Colon (tissue), 2 donors: ENCODE measurements around the gene GRIP1.

ENCODE experiments used
- FAIRE-seq: peaks from 2 replicates; lab custom pipeline; 2012; peaks lifted over from hg19 to GRCh38; lab: Jason Lieb, UNC
- donor health status: control.
- donor health status: control.

Gene GRIP1

GRCh38 chr12:66640691-66641460 is 38.0 kb downstream of the GRIP1 start:
- FAIRE-seq, result no peak

GRCh38 chr12:66638666-66639065 is 40.2 kb downstream of the GRIP1 start:
- FAIRE-seq, result no peak

GRCh38 chr12:66637699-66638301 is 41.1 kb downstream of the GRIP1 start:
- no peak for FAIRE-seq

- no peak for FAIRE-seq
Observed at GRCh38 chr12:66636771-66637170, 42.1 kb downstream of the GRIP1 start.

DNA sequence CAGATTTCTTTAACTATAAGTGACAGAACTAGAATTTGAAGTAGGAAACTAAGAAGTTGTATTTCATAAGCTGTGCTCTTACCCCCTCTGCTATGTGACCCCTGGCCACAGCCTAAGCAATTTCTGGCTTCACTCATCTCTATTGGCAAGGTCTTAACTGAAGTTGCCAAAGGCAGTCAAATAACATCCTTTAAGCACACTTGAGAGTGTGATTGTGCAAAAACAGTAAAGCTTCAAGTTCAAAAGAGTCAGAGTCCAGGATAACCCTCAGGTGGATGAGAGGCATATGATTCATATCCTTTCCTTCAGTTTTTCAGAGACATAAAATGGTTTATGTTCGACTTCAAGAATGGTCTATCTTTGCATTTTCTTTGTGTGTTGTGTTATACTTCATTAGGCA is 45.2 kb downstream of the GRIP1 start:
- no peak for FAIRE-seq

GRCh38 chr12:66629138-66629870 is 49.6 kb downstream of the GRIP1 start:
- FAIRE-seq, result no peak

DNA sequence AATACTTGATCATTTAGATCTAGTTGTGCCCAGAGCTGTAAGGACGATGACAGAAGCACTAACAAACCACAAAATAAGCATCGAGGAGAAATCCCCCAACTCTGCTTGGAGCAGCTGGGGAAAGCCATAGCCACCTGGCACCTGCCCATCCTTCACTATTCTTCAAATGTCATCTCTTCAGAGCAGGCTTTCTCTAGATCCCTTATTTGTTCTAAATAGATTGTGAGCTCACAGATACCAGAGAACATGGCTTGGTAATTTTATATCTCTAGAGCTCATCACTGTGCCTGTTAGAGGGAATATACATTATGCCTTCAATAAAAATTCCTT is 50.9 kb downstream of the GRIP1 start:
- FAIRE-seq, result no peak

GRCh38 chr12:66627270-66627987 is 51.4 kb downstream of the GRIP1 start:
- FAIRE-seq, result no peak

DNA sequence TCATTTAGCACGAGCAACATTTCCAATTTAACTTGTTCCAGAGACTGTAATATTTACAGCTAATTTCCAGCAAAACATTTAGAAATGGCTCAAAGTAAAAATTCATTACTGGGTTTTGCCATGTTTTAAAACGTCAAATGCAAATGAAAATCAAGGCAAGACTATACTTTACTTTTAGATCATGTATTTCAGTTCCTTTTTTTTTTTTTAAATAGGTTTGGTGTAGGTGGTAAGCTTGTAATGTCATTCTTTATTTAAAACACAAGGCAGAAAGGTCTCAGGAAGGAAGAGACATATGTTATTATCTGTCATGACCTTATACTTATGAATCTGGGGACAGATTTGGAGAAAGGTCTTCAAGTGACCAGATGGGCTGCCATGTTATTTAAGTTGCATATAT is 54.1 kb downstream of the GRIP1 start:
- no peak for FAIRE-seq

DNA sequence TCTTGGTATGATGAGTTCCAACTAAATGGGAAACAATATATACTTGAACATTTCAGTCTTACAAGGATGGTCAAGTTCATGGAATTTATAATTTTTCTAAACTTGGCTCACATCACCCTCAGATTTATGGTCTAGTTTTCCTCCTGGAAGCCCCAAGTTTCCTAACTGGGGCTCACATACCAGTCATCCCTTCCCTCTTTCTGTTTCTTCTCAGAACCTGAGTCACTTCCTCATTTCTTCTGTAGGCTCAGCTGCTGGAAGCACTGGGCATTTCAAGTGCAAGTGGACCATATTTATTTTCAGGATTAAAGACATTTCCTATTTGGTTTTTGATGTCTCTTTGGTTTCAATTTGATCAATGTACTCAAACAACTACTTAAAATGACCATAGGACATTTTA is 55.4 kb downstream of the GRIP1 start:
- no peak for FAIRE-seq

GRCh38 chr12:66620688-66621087 is 58.2 kb downstream of the GRIP1 start:
- FAIRE-seq, result no peak

DNA sequence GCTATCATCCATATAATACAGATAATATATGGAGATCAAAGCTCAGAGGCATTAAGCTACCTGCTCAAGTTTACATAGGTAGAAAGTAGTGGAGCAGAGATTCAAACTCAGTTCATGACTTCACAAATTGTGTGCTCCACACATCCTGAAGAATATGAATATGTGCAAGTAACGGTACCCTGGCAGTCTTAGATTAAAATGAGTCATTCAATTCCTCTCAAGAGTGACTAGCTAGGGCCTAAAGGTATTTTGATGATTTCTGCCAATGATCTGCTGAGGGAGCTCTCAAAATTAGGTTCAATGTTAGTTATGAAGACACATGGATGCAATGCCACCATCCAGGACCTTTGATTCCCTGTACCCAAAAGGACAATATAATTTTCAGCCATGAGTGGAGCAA is 58.9 kb downstream of the GRIP1 start:
- FAIRE-seq, result no peak

DNA sequence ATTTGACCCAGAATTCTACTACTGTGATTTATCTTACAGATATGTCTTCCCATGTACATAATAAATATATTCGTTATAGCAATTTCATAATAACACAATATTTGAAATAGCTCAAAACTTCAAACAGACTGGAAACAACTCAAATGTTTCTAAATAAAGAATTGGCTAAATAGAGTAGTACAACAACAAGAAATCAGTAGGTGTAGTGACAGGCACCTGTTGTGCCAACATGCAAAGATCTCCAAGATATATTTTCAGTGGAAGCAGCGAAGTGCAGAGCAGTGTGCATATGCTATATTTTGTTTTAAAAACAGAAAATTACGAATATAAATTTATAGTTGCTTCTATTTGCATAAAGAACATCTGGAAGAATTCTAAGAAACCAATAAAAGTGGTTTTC is 60.9 kb downstream of the GRIP1 start:
- no peak for FAIRE-seq

GRCh38 chr12:66612090-66612775 is 66.6 kb downstream of the GRIP1 start:
- FAIRE-seq, result no peak

- no peak for FAIRE-seq
Observed at GRCh38 chr12:66607147-66607546, 71.7 kb downstream of the GRIP1 start.

GRCh38 chr12:66605293-66605692 is 73.6 kb downstream of the GRIP1 start:
- no peak for FAIRE-seq

DNA sequence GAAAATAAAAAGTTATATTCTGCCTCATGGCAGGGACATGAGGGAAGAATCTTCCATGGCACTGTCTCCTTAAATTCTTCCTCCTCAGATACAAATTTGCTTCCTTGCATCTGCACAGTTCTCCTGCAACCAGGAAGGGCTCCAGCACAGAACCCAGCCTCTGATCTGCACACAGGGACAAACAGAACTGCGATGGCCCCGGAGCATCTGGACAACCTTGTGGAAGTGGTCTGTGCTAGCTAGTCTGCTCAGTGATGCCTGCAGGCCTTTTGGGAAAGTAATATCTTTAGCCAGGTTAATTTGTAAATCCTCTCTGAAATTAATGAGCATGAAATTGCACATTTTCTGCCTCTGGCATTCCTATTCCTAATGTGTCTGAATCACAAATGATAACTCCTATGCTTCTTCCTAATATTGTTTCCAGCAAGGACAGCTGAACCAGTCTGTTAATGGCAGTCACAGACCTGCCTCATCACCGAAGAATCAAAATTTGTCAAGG is 74.8 kb downstream of the GRIP1 start:
- FAIRE-seq, result no peak

DNA sequence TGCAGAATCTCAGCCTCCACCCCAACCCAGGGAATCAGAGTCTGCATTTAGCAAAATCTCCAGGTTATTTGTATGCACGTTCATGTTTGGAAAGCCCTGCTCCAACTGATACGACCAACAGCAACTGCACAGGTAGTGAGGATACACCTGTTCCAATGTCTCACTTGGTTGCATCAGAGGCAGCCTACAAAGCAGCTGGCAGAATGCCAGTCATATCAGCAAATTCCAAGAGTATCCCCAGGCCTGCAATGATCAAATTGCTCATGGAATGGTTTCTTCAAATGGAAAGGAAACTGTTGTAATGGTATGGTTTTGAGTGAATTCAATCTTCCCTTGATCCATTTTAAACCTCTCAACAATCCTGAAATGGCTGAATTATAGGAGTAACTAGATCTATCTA is 75.4 kb downstream of the GRIP1 start:
- FAIRE-seq, result no peak

- no peak for FAIRE-seq
Observed at GRCh38 chr12:66602483-66603143, 76.3 kb downstream of the GRIP1 start.

DNA sequence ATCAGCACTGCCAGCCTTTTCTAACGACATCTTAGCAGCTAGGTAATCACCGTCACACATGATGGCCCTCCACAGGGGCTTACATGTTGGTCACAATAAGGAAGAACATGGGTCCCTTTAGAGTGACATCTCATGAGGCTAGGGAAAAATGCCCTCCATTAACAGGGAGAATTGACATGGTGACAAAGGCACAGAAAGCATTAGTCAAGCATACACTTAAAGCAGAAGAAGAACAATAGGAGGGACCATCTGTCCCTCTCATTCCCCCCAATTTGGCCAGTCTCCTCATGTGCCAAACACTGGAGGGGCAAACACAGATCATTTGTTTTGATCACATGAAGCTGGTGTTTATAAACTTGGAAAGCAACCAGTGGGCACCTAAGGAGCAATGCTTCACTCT is 78.0 kb downstream of the GRIP1 start:
- no peak for FAIRE-seq

- FAIRE-seq, result no peak
Observed at GRCh38 chr12:66599816-66600215, 79.1 kb downstream of the GRIP1 start.

GRCh38 chr12:66598608-66599007 is 80.3 kb downstream of the GRIP1 start:
- FAIRE-seq, result no peak
